Stimulated activated CD4-positive, alpha-beta T cell treated with anti-CD3 and anti-CD28 coated beads, Interleukin-1b, Interleukin-23, amount 100 ng/mL, for 24 hours (primary cell): ENCODE data around the gene LATS2.
"Not testable (repeated sequence)": the region's sequence is repeated elsewhere in the genome, so short reads cannot be mapped to it uniquely, and the experiment has no call there.

Source experiments
- DNase-seq, 4 experiments: peaks; one replicate each; pipeline ENCODE4 v3.0.0-alpha.2; 2020; ENCODE audit warnings: low read depth in 4 of 4, low spot score in 1 of 4

LATS2 gene

DNA sequence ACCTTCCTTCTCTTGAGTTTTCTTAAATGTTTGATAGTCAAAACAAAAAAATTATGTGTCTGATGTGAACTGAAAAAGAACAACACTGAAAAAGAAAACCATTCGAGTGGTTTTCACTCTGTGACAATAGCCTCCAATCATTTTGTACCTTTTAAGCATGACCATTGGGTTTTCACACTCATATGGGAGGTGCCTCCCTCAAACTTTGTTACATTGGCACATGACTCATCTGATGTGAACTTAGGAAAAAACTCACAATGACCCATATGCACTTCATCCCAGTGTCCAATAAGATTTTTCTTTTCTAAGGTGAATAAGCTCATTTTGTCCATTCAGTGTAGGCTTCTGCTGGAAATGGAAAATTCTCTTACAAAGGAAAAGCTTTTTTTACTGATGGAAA lies 92.2 kb downstream of the LATS2 start:
- no peak for DNase-seq

DNA sequence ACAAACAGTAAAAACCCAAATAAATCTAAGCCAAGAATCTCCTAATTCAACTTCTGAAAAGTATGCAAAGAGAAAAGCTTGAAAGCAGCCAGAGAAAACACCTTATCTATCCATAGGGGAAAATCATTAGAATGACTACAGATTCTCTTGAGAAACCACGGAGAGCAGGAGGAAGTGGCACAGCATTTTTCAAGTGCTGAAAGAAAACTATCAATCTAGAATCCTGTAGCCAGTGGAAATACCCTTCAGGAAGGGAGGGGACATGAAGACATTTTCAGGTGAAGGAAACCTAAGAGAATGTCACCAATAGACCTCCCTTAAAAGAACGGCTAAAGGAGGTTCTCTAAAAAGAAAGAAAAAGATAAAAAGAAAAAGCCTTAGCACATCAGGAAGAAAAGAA lies 92.6 kb downstream of the LATS2 start:
- DNase-seq, result no peak

DNA sequence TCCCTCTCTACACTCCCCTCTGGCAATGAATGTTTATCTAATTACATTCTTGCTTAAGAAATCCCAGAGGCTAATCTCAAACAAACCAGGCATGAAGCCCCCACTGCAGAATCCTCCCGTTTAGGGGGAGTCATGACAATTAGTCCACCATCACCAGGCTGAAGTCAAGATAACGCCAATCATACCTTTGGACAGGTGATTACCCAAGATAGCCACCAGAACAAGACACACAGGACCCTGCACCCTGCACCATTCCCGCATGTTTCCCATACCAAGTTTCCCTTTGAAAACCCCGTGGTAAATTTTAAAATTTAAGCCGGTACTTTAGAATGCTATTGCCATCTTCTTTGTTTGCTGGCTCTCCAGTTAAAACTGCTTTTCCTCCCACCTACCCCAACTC lies 94.0 kb downstream of the LATS2 start:
- no peak for DNase-seq

DNA sequence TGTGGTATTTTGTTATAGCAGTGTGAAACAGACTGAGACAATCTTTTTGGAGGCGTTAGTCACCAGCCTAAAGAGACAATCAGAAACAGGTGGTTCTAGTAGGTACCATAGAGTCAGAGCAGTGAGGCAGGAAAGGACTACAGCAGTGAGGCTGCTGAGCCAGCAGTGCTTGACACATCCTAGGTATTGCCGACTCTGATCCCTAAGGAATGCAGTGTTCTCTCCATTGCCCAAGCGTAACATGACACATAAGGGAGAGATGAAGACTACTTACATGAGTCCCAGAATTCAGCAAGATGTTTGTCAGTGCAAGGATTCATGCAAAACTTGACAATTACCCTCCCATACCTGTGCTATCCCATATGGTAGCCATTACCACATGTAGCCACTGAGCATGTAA lies 96.5 kb downstream of the LATS2 start:
- no peak for DNase-seq

DNA sequence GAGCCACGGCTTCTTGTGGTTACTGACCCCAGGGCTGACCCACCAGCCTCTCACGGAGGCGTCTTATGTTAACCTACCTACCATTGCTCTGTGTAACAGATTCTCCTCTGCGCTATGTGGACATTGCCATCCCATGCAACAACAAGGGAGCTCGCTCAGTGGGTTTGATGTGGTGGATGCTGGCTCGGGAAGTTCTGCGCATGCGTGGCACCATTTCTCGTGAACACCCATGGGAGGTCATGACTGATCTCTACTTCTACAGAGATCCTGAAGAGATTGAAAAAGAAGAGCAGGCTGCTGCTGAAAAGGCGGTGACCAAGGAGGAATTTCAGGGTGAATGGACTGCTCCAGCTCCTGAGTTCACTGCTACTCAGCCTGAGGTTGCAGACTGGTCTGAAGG lies 99.7 kb downstream of the LATS2 start:
- DNase-seq, result not testable (repeated sequence)

DNA sequence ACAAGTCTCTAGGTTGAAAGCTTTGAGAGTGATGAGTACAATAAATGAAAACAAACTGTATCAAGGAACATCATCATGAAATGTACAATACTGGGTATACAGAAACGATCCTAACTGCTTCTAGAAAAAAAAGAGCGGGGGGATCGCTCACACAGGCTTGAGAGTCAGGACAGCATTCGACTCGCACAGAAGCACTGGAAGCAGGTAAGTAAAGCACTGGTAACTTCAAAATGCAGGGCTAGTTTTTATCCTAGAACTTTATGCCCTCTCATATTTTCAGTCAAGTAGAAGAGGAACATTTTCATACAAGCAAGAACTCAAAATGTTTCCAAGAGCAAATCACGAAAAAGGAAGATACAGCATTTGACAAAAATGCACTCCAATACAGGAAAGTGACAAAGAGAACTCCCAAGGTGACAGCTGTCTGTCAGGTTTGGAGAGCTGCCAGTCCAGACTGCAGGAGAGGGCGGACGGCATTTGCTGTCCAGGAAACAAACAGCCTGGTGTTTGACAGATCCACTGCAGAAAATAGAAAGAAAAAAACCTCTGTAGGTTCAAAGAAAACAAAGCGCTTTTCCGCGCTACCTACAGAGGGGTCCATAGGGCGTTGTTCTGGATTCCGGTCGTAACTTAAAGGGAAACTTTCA lies 100.6 kb downstream of the LATS2 start:
- DNase-seq, result no peak

DNA sequence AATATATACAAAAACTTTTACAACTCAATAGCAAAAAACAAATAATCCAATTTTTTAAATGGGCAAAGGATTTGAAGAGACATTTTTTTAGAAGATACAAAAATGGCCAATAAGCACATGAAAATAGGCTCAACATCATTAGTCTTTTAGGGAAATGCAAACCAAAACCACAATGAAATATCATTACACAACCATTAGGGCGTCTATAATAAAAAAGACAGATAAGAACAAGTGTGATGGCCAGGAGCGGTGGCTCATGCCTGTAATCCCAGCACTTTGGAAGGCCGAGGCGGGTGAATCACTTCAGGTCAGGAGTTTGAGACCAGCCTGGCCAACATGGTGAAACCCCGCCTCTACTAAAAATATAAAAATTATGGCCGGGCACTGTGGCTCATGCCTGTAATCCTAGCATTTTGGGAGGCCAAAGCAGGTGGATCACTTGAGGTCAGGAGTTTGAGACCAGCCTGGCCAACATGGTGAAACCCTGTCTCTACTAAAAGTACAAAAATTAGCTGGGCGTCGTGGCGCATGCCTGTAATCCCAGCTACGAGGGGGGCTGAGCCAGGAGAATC lies 104.3 kb downstream of the LATS2 start:
- not testable (repeated sequence) for DNase-seq

DNA sequence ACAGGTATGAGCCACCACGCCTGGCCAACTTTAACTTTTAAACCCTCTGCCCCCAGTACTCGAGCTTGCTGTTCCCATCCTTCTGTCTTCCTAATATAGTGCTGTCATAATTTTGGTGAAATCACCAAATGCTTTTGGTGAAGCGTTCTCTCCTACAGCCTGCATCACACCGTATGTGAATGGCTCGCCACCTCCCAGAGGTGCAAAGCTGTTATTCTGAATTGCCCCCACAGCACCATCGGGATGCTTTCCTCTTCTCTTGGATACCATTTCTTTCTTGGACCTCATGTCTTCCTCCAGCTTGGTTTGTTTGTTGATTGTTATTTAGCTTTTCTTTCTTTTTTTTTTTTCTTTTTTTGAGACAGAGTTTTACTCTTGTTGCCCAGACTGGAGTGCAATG lies 105.9 kb downstream of the LATS2 start:
- DNase-seq, result no peak

DNA sequence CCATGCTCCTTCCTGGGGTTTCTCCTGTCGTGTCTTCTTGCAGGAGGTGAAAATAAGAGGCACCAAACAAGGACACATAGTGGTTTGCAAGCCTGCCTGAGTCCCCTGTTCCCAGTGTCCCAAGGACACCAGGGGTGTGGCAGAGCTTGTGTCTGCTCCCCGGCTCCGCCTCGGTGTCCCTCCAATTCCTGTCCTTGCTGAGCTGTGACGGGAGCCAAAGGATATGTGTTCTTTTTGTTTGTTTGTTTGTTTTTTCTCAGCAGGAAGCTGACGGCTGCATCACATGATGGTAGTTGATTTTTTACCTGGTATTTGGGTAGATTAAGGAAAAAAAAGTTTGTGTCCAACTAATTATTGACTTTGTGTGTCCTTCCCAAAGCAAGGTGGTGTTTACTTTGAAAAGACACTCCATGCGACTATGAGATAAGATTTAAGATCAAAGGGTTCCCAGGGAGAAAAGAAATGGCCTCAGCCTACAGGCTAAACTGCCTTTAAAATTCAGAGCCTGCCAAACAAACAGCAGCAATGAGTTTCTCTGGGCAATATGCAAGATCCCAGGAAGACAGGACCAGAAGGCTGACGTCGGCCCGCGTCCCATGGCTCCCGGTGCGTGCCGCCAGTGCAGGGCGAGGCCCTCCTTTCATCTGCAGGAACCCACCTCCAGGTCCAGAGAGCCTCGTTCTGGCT lies 108.0 kb downstream of the LATS2 start:
- no peak for DNase-seq

DNA sequence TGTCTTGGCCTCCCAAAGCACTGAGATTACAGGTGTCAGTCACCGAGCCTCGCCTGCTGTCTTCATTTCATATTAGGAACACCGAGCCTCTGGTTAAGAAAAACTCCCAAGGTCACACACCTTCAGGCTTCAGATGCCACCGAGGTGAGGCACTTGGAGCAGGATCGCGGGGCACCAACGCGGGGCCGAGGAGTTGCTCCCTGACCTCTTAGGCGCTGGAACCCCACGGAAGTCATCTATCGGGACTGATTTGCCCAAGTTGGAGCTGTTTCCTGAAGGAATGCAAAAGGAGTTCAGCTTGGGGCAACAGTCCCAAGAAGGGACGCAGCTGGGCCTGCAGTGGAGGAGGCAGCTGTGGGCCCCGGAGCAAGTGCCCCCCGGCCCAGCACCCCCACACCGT lies 108.5 kb downstream of the LATS2 start:
- no peak for DNase-seq

DNA sequence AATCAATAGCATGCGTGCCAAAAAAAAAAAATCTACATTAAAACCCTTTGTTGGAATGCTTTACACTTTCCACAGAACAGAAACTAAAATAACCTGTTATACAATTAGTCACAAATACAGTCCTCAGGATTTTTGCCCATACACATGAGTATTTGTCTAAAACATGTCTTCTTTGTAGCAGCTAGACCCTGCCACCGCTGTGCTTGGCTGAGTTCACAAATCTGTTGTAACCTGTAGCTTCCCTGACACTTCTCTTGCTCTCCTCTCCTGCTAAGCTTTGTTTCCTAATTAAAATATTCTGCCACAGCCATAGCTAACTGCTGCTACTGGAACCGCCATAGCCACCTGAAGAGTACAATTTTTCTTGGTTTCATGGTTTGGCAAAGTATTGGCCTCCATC lies 113.4 kb downstream of the LATS2 start:
- DNase-seq, result not testable (repeated sequence)

DNA sequence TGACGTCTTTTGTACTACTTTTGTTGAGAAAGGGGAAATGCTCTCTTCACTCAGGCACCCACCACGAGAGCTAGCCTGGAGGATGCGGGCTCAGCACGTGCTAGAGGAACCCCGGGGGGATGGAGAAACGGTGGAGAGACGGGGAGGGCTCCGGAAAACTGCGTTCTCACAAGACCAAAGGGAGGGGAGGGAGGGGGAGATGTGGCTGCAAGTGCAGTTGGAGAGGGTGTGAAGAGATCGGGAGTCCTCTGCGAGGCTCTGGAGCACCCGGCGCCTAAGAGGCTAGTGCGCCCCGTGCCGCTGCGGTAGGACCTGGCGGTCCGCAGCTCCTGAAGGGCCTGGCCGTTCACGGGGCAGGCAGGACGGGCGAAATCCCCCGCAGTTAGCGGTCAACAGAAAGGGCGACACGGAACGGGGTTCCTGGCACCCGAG lies 115.4 kb downstream of the LATS2 start:
- no peak for DNase-seq

DNA sequence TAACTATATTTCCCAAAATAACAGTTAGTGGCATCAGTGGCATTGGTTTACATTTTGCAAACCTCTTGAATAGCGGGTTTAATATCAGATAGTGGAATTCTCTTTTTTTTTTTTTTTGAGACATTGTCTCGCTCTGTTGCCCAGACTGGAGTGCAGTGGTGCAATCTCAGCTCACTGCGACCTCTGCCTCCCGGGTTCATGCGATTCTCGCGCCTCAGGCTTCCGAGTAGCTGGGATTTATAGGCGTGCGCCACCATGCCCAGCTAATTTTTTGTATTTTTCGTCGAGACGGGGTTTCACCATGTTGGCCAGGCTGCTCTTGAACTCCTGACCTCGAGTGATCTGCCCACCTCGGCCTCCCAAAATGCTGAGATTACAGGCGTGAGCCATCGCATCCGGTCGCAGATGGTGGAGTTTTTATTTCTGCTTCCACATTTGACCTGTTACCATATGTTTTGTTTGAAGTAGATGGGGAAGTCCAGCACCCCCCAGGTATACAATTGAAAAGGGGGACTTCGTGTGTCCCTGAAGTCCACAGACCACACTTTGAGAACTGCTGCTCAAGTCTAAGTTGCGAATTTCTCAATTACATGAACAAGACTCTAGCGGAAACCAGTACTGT lies 118.3 kb downstream of the LATS2 start:
- no peak for DNase-seq

DNA sequence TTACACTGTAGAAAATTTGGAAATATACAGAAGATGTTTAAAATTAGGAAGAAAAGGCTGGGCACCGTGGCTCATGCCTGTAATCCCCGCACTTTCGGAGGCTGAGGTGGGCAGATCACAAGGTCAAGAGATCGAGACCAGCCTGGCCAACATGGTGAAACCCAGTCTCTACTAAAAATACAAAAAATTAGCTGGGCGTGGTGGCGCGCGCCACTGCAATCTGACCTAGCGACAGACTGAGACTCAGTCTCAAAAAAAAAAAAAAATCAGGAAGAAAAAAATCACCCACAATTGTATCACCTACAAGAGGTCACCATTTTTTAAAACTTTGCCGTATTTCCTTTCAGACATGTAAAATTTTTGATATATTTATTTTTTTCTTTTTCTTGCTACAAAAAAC lies 120.9 kb downstream of the LATS2 start:
- not testable (repeated sequence) for DNase-seq

DNA sequence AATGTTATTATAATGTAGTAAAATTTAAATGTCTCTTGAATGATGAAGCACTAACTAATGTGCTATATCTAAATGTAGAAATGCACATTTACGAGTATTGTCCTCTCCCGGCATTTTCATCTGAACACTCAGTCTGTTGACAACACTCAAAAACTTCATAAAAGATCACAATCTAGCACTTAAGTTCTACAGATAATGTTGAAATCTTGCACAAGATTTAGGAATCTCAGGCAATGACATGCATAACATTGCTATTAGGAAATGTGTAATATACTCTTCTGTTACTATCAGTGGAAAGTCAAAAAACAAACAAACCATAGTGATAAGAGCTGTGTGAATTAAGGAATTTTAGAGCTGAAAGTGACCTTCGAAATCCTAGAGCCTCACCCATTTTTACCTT lies 121.3 kb downstream of the LATS2 start:
- DNase-seq, result no peak

DNA sequence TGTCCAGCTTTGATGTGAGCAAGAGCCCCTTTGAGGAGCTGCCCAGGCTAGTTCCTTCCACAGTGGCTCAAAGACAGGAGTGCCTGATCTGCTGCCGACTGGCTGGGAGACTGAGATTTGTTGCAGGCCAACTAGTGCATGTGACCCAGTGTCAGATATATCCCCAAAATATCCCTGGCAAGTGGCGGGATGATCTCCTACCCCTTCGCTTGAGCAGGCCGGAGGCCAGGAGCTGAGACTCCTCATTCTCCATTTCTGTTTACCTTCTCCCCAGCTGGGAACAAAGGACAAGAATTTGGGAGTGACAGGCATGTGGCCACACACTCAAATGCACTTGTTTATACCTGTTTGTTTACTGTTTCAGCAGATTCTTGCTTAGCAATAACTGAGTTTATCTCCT lies 121.7 kb downstream of the LATS2 start:
- no peak for DNase-seq

DNA sequence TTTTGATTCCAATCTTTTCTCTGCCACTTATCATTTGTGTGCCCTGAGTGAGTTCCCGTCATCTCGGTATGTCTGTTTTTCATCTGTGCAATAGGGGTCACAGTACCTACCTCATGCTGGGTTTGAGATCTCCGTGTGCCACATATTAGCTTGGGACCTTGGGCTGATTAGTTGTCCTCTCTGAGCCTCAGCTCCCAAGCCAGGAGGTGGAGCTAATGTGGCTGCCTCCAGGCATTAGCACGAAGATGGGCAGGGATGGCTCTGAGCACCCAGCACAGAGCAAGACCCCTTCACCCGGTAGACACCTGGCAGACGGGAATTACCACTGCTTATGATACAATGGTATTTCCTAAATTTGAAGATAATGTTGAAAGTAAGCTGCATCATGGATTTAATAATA lies 123.1 kb downstream of the LATS2 start:
- no peak for DNase-seq

DNA sequence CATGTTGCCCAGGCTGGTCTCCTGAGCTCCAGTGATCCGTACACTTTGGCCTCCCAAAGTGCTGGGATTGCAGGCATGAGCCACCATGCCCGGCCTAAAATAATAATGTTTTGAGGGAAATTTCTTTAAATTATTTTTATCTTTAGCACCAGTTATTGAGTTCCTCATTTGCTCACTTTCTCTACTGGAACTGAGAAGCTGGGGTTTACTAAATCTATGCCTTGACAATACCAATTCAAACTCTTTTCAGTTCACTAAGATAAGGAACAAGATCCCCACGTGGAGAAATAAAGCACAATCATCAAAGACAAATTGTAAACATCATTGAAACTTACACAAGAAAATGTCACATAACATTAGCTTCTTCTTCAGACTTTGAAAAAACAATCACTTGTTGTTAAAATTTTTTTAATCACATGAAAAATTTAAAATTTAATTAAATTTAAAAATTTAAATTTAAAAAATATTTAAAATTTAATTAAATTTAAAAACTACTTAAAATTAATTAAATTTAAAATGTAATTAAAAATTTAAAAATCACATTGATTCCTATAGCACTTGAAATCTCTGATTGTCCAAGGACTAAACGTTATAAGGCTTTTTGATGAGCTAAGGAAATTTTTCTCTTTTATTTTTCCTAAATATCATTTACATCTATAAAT lies 133.7 kb downstream of the LATS2 start:
- no peak for DNase-seq

DNA sequence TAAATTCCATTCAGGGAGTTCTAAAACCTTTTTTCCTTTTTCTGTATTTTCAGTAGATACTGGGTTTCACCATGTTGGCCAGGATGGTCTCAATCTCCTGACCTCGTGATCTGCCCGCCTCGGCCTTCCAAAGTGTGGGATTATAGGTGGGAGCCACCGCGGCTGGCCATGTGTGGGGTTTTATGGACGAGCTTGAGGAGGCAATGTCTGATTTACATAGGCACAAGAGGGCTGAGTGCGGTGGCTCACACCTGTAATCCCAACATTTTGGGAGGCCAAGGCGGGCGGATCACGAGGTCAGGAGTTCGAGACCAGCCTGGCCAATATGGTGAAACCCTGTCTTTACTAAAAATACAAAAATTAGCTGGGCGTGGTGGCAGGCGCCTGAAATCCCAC lies 136.0 kb downstream of the LATS2 start:
- not testable (repeated sequence) for DNase-seq

DNA sequence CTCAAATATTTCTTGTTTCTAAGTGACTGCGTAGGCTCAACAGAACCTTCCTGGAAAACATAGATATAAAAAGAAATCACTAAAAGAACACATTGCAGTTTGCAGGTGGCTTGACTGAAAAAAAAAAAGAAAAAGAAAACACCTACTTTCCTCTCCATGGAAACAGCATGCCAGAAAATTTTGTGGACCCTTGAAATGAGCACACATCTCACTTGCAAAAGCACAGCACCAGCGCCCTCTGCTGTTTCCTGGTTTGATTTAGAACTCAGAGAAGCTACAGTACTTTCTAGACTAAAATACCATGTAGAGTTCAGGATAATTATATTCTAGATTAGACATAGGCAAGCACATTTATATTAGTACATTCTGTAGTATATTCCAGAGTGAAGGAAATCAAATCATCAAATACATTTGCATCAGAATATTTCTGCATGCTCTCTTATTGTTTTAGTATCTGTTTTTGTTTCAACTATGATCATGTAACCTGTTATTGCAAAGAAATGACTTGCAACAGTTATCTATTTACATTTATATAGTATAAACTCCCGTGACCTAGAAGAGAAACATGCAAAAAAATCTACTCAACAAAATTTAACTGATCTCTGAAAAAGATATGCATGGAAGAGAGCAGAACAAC lies 136.5 kb downstream of the LATS2 start:
- DNase-seq, result peak; percentile 51 to 61 (median 54)

DNA sequence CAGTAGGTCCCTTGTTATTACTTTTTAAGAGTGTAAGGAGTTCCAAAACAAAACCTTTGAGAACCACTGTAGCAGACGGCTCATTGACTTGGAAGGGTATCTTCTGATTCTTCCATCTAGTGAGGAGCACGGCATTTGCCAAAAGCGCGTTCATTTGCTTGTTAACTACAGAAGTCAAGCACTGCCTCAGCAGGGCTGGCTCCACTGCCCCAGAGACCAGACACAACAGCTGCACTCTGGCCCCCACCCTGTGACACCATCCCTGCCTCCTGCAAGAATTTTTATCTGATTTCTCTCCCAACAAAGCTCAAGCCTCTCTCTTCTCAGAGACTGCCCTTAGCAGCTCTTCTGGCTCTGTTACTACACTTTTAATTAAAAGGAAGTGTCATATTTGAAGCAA lies 138.1 kb downstream of the LATS2 start:
- no peak for DNase-seq
